GM18870 (cell line): ENCODE results near the gene TM9SF4.

Source experiments
- ATAC-seq: cut with Tn5 transposase; IDR thresholded peaks from one replicate; pipeline ENCODE4 v1.9.1; 2021; ENCODE audit warnings: moderate library complexity; ENCODE audit not compliant: unreplicated experiment

The TM9SF4 gene

DNA sequence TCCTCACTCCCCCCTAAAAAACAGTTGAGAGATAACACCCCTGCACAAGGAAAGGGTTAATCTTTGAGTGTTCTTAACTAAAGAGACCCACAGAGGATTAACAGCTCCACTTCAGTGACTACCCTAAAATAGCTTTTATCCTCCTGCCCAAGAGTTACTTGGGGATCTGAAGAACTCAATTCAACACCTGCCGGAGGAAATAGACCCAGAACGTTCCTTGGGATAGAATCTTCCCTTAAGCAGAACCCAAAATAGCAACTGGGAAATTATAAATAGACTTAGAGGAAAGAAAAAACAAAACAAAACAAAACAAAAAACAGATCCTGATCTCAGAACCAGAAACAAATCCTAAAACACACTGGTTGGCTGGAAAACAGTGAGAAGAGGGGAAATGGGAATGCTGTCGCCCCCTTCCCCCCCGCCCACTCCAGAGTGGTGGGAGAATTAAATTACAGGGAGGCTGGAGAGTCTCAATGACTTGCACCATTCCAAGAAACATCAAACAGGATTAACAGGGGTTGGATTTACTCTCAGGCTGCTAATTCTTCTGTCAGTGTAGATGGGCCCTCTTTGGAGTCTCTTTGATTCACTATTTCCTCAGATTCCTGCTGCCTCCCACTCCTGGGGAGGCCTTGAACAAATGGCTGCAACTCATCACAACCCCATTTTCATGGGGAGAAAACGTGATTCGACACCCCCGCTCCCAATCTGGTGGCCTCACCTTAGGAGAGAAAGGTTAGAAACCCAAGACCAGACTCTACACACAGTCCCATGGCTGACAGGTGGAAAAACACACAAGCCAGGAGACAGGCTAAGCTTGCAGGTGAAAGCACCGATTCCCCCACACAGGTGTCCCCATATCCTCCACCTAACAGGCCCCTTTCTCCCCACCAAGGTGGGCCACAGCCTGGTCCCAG lies 96.6 kb downstream of the TM9SF4 start:
- no peak for ATAC-seq

DNA sequence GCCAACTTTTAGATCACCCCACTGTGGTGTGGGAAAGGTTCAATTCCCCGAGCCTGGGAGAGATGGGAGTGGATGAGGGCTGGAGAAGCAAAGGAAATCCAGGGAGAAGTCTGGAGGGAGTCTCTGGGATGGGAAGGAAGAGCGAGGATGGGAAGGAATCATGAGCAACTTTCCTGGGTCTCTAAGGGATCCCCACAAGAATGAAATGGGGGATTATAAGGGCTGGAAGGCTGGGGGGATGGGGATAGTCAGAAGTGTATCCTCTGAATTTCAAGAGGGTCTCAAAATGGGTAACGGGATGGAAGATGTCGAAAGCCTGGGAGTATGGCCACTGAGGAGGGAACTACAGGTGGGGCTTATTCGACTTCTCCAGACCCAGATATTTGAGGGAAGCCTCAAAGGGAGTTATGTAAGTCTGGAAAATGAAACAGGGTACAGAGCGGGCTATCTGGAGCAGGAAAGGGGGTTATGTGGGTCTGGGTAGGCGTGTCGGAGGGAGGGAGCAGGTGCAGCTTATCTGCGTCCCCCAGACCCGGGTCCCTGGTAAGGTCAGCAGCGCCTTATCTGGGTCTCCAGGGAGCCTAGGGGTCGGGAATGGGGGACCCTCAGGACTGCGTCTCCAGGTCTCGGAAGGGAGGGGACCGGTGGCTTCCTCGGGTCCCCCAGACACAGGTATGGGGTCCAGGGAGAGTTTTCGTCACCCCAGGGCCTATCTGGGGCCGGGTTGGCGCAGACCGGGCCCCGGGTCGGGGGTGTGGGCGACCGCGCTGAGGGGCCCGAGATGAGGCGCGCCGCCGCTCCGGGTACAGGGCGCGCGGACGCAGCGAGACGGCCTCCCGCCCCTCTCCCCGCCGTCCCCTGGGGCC lies 97.5 kb downstream of the TM9SF4 start:
- no peak for ATAC-seq

DNA sequence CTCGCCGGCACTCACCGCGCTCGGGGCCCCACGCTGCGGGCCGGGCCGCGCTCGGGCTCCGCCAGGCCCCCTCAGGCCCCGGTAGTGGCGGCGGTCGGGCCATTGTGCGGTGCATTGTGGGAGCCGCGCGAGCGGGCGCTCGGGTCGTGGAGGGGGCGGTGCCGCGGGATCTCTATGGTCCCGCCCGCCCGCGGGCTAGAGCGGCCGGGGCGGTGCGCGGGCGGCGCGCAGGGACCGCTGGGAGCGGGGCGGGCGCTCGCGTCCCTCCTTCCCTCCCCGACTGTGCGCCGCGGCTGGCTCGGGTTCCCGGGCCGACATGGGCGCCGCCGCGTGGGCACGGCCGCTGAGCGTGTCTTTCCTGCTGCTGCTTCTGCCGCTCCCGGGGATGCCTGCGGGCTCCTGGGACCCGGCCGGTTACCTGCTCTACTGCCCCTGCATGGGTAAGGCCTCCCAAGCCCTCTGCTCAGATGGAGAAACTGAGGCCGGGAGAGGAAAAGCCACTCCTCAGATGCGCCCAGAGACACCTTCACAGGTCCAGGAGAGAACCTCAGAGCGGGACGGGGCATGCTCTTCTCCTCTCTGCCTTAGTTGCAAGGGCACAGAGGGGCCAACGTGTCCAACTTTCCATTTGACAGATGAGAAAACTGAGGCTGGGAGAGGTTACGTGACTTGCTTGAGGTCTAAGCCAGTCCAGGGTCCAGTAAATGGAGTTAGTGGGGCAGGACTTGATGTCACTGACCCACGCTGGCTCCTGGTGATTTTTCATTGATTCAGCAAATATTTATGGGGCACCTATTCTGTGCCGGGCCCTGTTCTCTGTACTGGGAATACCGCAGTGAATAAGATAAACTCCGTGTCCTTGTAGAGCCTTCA lies 98.3 kb downstream of the TM9SF4 start, which contains the start of the genes PLAGL2 and POFUT1:
Gene PLAGL2 (minus strand): TSS at position 118 of the 873 bp plus-strand sequence. CDS start 5,565 bp downstream, outside the sequence.
Gene POFUT1 (plus strand): TSS at position 255 of the 873 bp plus-strand sequence. CDS start 62 bp downstream, at position 317.
- ATAC-seq, result peak; percentile 46

DNA sequence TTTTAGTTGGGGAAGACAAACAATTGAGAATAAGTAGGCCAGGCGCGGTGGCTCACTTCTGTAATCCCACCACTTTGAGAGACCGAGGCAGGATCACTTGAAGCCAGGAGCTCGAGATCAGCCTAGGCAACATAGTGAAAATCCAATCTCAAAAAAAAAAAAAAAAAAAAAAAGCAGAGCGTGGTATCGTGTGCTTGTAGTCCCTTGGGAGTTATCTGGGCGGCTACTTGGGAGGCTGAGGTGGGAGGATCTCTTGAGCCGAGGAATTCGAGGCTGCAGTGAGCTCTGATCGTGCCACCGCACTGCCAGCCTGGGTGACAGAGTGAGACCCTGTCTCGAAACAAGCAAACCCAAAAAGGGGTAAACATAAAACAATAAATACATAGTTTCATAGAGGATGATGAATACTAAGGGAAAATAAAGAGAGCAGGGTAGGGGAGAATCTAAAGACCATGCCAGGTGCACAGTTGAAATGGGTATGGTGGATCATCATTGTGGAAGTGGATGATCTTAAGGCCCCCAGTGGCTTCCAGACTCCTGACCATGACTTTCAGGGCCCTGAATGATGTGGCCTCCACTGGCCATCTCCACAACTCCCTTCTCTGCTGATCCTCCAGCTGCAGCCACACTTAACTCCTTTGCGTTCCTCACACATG lies 99.1 kb downstream of the TM9SF4 start:
- ATAC-seq, result no peak

DNA sequence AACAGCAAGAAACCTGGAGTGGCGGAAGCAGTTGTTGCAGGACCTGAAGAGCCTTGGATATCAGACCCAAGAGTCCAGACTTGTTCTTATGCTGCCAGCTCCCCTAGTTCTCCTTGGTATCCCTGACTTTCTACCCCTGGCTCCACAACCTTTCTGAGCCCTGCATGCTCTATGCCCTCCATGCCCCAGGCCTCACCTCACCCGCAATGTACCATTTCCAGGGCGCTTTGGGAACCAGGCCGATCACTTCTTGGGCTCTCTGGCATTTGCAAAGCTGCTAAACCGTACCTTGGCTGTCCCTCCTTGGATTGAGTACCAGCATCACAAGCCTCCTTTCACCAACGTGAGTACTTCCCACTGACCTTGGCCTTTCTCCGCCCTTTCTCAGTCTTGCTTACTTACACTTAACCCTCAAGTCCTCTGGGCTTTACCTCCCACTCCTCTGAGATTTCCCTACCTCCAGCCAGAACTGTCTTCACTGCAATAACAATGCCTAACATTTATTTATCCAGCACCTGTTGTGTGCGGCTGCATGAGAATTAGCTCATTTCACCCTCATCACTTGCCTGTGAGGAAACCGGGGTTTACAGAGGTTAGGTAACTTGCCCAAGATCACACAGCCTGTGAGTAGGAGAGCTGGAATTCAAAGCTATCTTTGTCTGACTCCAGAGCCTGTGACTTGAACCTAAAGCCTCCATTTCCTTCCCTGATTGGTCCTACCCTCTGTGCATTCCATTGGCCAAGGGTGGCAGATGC lies 100.5 kb downstream of the TM9SF4 start:
- ATAC-seq, result no peak

DNA sequence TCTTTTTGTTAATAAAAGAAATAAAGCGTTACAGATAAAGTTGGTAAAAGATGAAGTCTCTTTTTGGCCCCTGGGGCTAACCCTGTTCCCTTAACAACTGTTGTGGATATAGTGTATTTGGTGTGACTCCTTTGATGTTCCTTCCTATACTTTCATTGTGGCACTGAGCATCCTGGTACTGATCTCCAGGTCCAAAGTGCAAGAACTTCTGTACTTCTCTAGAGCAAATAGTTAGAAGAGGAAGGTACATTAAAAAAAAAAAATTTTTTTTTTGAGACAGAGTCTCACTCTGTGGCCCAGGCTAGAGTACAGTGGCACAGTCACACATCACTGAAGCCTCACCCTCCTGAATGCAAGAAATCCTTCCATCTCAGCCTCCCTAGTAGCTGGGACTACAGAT lies 104.4 kb downstream of the TM9SF4 start:
- no peak for ATAC-seq

DNA sequence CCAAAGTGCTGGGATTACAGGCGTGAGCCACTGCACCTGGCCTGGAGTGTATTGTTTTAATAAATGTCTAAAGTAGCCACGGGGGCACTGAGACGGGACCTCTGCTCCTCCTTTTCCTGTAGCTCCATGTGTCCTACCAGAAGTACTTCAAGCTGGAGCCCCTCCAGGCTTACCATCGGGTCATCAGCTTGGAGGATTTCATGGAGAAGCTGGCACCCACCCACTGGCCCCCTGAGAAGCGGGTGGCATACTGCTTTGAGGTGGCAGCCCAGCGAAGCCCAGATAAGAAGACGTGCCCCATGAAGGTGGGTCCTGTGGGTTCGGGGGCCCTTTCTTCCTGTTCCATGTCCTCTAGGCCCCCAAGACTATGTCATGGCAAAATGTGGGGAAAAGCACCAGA lies 105.6 kb downstream of the TM9SF4 start:
- no peak for ATAC-seq

DNA sequence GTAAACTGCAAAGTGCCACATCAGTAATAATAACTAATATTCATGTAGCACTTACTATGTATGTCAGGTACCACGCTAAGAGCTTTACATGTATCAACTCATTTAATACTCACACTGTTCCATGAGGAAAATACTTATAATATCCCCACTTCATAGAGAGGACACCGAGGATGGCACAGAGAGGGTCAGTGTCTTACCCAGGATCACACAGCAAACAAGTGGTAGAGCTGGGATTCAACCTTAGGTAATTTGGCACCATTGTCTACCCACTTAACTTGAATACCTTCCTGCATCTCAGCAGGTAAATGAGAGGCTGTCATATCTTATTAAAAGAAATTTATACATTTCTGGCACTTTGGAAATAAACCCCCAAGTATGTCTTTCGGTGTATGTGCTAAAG lies 106.2 kb downstream of the TM9SF4 start:
- ATAC-seq, result no peak

DNA sequence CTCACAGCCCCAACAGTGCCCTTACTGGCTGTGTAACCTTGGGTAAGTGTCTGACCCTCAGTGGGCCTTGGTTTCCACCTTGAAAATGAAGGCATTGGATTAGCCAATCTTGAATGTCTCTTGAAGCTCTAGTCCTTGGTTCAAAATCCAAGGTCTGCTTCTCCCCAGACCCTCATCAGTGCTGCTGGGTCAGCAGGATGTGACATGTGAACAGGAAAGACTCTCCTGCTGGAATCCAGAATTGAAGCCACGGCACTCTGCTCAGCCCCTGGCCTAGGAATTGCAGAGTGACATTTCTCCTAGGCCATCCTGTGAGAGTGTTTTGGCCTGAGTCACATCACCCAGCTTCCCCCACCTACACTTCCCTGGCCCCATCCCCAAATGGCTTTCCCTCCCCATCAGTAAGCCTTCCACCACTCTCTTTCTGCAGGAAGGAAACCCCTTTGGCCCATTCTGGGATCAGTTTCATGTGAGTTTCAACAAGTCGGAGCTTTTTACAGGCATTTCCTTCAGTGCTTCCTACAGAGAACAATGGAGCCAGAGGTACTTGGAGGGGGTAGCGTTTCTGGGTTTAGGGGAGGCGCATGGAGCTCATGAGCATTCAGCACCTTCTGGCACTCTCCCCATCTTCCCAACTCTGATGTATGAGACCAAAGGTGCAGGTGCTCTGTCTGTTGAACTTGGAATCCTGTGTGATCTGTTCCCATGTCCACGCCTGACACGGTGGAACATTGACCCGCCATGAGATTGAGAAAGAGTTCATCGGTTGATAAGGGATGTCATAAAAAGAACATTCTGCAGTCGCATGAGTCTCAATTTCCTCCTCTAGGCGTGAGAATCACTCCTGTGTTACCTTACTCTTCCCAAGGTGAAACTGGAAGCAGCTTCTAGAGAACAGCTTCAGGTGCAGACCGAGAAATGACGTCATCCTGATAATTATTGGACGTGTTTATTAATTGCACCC lies 106.9 kb downstream of the TM9SF4 start:
- ATAC-seq, result no peak
